Peyer's patch (tissue), 4 donors: ENCODE results near the gene PGAM2. TPM values are rescaled to one million over a fixed set of nuclear protein-coding genes. Genes with fewer than 3 reads are reported as not detected.

ENCODE experiments used
- DNase-seq, 3 donors: peaks; one replicate each; pipeline ENCODE4 v3.0.0-alpha.2; 2017 to 2019
- H3K27ac ChIP-seq, 4 donors: fragments of 200-600 bp; sonication (generic); one replicate each; pipeline ENCODE4 v1.5.1; 2016 to 2019
- H3K27me3 ChIP-seq, 2 donors: fragments of 200-600 bp; sonication (generic); one replicate each; pipeline ENCODE4 v1.5.1; 2019
- H3K36me3 ChIP-seq, 3 donors: fragments of 200-600 bp; sonication (generic); one replicate each; pipeline ENCODE4 v1.5.1; 2016 to 2019
- H3K4me1 ChIP-seq, 4 donors: fragments of 200-600 bp; sonication (generic); one replicate each; pipeline ENCODE4 v1.5.1; 2016 to 2019
- H3K4me3 ChIP-seq, 4 donors: fragments of 200-600 bp; sonication (generic); 1 replicate in 3 of 4; 2 replicates in 1 of 4; pipeline ENCODE4 v1.5.1; 2016 to 2019; ENCODE audit warnings: mild to moderate bottlenecking in 1 of 4
- H3K9me3 ChIP-seq, 4 donors: fragments of 200-600 bp; sonication (generic); one replicate each; pipeline ENCODE4 v1.5.1; 2016 to 2019; ENCODE audit warnings: mild to moderate bottlenecking in 1 of 4
- POLR2A ChIP-seq, 2 donors: fragments of 450-650 bp; IDR thresholded peaks; one replicate each; pipeline ENCODE4 v1.5.1; 2017; ENCODE audit warnings: antibody characterized with exemption in 2 of 2, mild to moderate bottlenecking in 2 of 2, moderate library complexity in 2 of 2
- total RNA-seq, 4 donors: library from RNA; depleted of rRNA; stranded (reverse); fragments of >200 nt; gene quantifications; one replicate each; pipeline ENCODE4 v1.1.0, GENCODE V29; 2016
- TF ChIP-seq, protein P1 (sequence below), 6 experiments: fragments of 450-650 bp in 4 of 6; fragments of 200-600 bp in 2 of 6; sonication (generic) in 1 of 6; IDR thresholded peaks; one replicate each; pipeline ENCODE4 v1.5.1; 2017 to 2019; ENCODE audit warnings: antibody characterized with exemption in 6 of 6, mild to moderate bottlenecking in 3 of 6, moderate library complexity in 1 of 6

PGAM2 gene
- total RNA-seq, 4 donors from 2014 or later, result 1.2 to 4.1 TPM; not detected in 2

- H3K4me1 ChIP-seq, result no peaks in the 10 kb centered on the region
- H3K9me3 ChIP-seq, result no peaks in the 10 kb centered on the region
- TF ChIP-seq, protein P1, sequence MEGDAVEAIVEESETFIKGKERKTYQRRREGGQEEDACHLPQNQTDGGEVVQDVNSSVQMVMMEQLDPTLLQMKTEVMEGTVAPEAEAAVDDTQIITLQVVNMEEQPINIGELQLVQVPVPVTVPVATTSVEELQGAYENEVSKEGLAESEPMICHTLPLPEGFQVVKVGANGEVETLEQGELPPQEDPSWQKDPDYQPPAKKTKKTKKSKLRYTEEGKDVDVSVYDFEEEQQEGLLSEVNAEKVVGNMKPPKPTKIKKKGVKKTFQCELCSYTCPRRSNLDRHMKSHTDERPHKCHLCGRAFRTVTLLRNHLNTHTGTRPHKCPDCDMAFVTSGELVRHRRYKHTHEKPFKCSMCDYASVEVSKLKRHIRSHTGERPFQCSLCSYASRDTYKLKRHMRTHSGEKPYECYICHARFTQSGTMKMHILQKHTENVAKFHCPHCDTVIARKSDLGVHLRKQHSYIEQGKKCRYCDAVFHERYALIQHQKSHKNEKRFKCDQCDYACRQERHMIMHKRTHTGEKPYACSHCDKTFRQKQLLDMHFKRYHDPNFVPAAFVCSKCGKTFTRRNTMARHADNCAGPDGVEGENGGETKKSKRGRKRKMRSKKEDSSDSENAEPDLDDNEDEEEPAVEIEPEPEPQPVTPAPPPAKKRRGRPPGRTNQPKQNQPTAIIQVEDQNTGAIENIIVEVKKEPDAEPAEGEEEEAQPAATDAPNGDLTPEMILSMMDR (IDR thresholded peaks at IDR 0.05), result no peak
- TF ChIP-seq POLR2A (IDR thresholded peaks at IDR 0.05), result no peak
- no peak overlapping the region for H3K4me3 ChIP-seq
- DNase-seq, result no peak
- H3K36me3 ChIP-seq, result peaks cover 0 to 20% (median 0%) of the 10 kb centered on the region in 3 donors
- H3K27me3 ChIP-seq, result no peaks in the 10 kb centered on the region
- no peak overlapping the region for H3K27ac ChIP-seq
Observed at GRCh38 chr7:44111761-44112160, 46.4 kb upstream of the PGAM2 start.

- H3K27me3 ChIP-seq, result no peaks in the 10 kb centered on the region
- H3K36me3 ChIP-seq, result peaks cover 0 to 12% (median 0%) of the 10 kb centered on the region in 3 donors
- H3K4me3 ChIP-seq, result no peak overlapping the region
- no peak overlapping the region for H3K27ac ChIP-seq
- DNase-seq, result no peak
- no peak for TF ChIP-seq POLR2A (IDR thresholded peaks at IDR 0.05)
- TF ChIP-seq, protein P1 (IDR thresholded peaks at IDR 0.05), result no peak
- no peaks in the 10 kb centered on the region for H3K4me1 ChIP-seq
- no peaks in the 10 kb centered on the region for H3K9me3 ChIP-seq
Observed at GRCh38 chr7:44110719-44111635, 45.6 kb upstream of the PGAM2 start.

- Histone ChIP-seq H3K27me3 (no peaks in the 10 kb centered on the region), H3K4me3 (no peak overlapping the region), H3K9me3 (no peaks in the 10 kb centered on the region), H3K27ac (no peak overlapping the region), H3K36me3 (peaks cover 0 to 11% (median 0%) of the 10 kb centered on the region in 3 donors), H3K4me1 (no peaks in the 10 kb centered on the region)
- TF ChIP-seq POLR2A (IDR thresholded peaks at IDR 0.05), result no peak
- TF ChIP-seq, protein P1 (IDR thresholded peaks at IDR 0.05), result no peak
- DNase-seq, result no peak
Observed at GRCh38 chr7:44109991-44110390, 44.6 kb upstream of the PGAM2 start.

GRCh38 chr7:44108768-44109750 is 43.7 kb upstream of the PGAM2 start:
- Histone ChIP-seq H3K9me3 (no peaks in the 10 kb centered on the region), H3K27ac (no peak overlapping the region), H3K4me3 (no peak overlapping the region), H3K4me1 (no peaks in the 10 kb centered on the region), H3K36me3 (peaks cover 0 to 5% (median 0%) of the 10 kb centered on the region in 3 donors), H3K27me3 (peaks cover 0 to 6% of the 10 kb centered on the region in 2 donors)
- no peak for DNase-seq
- TF ChIP-seq POLR2A (IDR thresholded peaks at IDR 0.05), result no peak
- TF ChIP-seq, protein P1 (IDR thresholded peaks at IDR 0.05), result no peak

DNA sequence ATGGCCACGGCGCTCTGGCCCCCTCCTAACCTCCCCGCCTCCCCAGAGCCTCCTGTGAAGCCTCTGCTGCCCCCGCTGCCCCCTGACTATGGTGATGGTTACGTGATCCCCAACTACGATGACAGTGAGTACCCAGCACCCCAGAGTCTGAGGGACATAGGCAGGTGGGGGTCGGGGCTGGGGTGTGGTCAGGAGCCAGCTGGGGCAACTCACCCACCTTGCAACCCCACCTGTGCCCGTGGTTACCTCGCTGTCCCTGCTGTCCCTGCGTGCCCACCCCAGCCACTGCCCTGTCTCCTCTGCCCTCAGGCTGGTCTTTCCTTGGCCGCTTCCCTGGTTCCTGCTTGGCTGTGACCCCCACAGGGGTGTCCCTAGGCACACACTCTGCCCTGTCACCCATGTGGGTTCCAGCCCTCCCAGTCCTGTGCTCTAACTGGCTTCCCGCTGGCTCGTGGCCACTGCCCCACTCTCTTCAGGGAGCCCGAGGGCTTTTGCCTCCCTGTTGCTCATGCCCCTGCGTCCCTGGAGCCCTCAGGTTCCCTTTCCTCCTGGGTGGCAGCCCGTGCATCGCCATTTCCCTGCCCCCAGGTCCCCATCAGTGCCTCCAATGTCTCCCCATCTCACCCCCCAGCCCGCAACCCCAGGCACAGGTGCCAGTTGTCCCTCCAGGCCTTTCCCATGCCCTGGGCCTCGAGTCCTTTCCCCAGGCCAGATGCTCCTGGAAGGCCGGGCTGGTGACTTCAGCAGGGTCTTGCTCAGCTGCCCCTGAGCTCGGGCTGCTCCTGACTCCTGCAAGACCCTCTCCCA is 42.8 kb upstream of the PGAM2 start:
- Histone ChIP-seq H3K27ac (no peak overlapping the region), H3K4me3 (no peak overlapping the region), H3K4me1 (no peaks in the 10 kb centered on the region), H3K27me3 (peaks cover 0 to 6% of the 10 kb centered on the region in 2 donors), H3K36me3 (peaks cover 0 to 5% (median 0%) of the 10 kb centered on the region in 3 donors), H3K9me3 (no peaks in the 10 kb centered on the region)
- DNase-seq, result no peak
- no peak for TF ChIP-seq POLR2A (IDR thresholded peaks at IDR 0.05)
